Measurements from ENCODE around the gene SYTL2.

DNA sequence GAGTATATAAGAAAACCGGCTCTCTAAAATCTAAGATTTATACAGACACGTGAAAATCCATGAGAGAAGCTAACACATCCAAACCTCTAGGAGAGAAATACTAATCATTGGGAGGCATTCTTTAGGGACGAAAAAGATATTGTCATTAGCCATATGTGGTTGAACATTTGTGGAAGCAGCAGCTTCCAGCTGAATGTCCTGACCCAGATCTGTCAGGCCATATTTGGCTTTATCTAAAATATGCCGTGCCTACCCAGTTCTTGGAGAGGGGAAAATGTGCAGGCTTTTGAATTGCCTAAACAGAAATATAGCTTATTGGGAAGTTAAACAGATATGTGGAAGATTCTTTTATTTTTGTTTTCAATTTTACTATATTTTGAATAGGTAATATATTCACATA lies 131.4 kb downstream of the SYTL2 start:
- no peak for TF ChIP-seq POLR2A (IDR thresholded peaks at IDR 0.05)
- TF ChIP-seq, protein P1, sequence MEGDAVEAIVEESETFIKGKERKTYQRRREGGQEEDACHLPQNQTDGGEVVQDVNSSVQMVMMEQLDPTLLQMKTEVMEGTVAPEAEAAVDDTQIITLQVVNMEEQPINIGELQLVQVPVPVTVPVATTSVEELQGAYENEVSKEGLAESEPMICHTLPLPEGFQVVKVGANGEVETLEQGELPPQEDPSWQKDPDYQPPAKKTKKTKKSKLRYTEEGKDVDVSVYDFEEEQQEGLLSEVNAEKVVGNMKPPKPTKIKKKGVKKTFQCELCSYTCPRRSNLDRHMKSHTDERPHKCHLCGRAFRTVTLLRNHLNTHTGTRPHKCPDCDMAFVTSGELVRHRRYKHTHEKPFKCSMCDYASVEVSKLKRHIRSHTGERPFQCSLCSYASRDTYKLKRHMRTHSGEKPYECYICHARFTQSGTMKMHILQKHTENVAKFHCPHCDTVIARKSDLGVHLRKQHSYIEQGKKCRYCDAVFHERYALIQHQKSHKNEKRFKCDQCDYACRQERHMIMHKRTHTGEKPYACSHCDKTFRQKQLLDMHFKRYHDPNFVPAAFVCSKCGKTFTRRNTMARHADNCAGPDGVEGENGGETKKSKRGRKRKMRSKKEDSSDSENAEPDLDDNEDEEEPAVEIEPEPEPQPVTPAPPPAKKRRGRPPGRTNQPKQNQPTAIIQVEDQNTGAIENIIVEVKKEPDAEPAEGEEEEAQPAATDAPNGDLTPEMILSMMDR (IDR thresholded peaks at IDR 0.05): no peak
- TF ChIP-seq POLR2AphosphoS5 (IDR thresholded peaks at IDR 0.05): no peak

Measured in breast epithelium (tissue), 3 donors.